ENCODE data around the gene SMIM14. TPM values are rescaled to one million over a fixed set of nuclear protein-coding genes. Genes with fewer than 3 reads are reported as not detected.
"Not testable (repeated sequence)": the region's sequence is repeated elsewhere in the genome, so short reads cannot be mapped to it uniquely, and the experiment has no call there.

SMIM14 gene
- total RNA-seq, 1 donor from 2014 or later, result 91.0 TPM

DNA sequence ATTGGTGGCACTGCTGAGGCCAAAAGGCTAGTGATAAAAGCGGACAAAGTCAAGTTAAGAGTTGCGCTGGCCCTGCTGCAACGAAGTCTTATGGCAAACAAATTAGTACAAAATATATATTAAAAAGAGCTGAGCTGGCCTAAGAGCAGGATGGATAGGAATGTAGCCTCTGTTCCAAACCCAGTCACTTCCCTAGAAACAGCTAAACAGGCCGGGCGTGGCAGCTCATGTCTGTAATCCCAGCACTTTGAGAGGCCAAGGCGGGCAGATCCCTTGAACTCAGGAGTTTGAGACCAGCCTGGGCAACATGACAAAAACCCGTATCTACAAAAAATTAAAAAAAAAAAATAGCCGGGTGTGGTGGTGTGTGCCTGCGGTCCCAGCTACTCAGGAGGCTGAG is 79.0 kb downstream of the SMIM14 start:
- H3K4me3 ChIP-seq, result no peak overlapping the region
- no peaks in the 10 kb centered on the region for H3K9me3 ChIP-seq (ENCODE audit: low read depth)
- H4K20me1 ChIP-seq (ENCODE audit: low read depth), result no peaks in the 10 kb centered on the region
- peaks cover 47% of the 10 kb centered on the region for H3F3A ChIP-seq (ENCODE audit: low read depth)
- H3K79me2 ChIP-seq (ENCODE audit: low read depth), result no peaks in the 10 kb centered on the region
- Mint-ChIP-seq H3K27ac (peak overlapping the region; percentile 44), H3K9me3 (no peaks in the 10 kb centered on the region), H3K4me1 (peaks cover 20% of the 10 kb centered on the region), H3K4me3 (no peak overlapping the region), H3K36me3 (peaks cover 7% of the 10 kb centered on the region), H3K27me3 (ENCODE audit: insufficient read depth, low read depth) (no peaks in the 10 kb centered on the region)
- H3K36me3 ChIP-seq, result no peaks in the 10 kb centered on the region
- no peak overlapping the region for H2AFZ ChIP-seq (replicated peaks)
- H3K9ac ChIP-seq, result no peak overlapping the region
- no peak overlapping the region for H3K4me2 ChIP-seq
- peaks cover 28% of the 10 kb centered on the region for H3K4me1 ChIP-seq
- H3K27me3 ChIP-seq, result no peaks in the 10 kb centered on the region
- peak overlapping the region; percentile 99 for H3K27ac ChIP-seq
- DNase-seq (ENCODE audit: low spot score), result no peak
- TF ChIP-seq EZH2phosphoT487 (IDR thresholded peaks at IDR 0.05), result no peak

DNA sequence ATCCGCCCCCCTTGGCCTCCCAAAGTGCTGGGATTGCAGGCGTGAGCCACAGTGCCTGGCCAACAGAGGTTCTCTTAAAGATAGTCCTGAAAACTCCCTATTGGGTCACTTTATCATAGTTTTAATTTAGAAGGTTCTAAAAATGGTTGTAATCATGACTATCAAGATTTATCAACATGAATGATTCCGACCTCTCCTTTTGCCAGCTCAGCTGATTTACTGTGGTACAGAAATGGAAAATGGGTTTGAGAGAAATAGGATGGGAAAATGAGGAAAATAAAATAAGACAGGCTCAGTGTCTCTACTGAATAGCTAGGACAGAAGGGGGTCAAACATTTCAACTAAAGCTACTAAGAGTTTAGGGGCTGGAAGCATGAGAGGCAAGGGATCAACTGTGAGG is 83.2 kb downstream of the SMIM14 start:
- TF ChIP-seq EZH2 (IDR thresholded peaks at IDR 0.05) (no peak), EZH2phosphoT487 (IDR thresholded peaks at IDR 0.05) (no peak)
- Histone ChIP-seq H3K9ac (no peak overlapping the region), H2AFZ (replicated peaks) (no peak overlapping the region), H3K4me2 (no peak overlapping the region), H3K27ac (peak overlapping the region; percentile 70), H3K9me3 (ENCODE audit: low read depth) (no peaks in the 10 kb centered on the region), H3K27me3 (no peaks in the 10 kb centered on the region), H3K36me3 (no peaks in the 10 kb centered on the region), H3K4me3 (no peak overlapping the region), H3F3A (ENCODE audit: low read depth) (peaks cover 41% of the 10 kb centered on the region), H3K4me1 (peaks cover 24% of the 10 kb centered on the region), H3K79me2 (ENCODE audit: low read depth) (no peaks in the 10 kb centered on the region), H4K20me1 (ENCODE audit: low read depth) (no peaks in the 10 kb centered on the region)
- no peak for DNase-seq (ENCODE audit: low spot score)
- Mint-ChIP-seq H3K9me3 (no peaks in the 10 kb centered on the region), H3K27ac (no peak overlapping the region), H3K27me3 (ENCODE audit: insufficient read depth, low read depth) (no peaks in the 10 kb centered on the region), H3K4me1 (peaks cover 15% of the 10 kb centered on the region), H3K4me3 (no peak overlapping the region), H3K36me3 (peaks cover 14% of the 10 kb centered on the region)

DNA sequence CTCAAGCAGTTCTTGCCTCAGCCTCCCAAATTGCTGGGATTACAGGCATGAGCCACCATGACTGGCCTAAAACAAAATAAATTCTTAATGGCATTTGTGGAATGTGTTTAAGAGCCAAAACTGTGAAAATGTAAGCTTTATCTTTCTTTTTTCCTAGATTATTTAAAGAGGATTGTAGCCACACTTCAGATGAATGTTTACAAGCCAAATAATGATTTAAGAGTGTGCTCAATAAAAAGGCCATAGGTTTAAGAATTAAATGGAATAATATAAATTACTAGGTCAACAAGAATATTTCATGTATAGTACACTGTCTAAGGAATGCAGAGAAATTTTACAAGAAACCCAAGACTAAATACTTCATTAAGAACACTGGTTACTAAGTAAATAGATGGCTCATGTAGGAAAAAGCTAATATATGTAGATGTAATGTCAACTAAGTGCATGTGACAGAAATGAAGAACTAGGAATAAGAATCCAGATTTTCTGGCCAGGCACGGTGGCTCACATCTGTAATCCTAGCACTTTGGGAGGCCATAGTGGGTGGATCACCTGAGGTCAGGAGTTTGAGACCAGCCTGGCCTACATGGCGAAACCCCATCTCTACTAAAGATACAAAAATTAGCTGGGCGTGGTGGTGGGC is 90.1 kb downstream of the SMIM14 start:
- no peaks in the 10 kb centered on the region for H3K36me3 ChIP-seq
- Mint-ChIP-seq H3K9me3 (no peaks in the 10 kb centered on the region), H3K4me3 (no peak overlapping the region), H3K27me3 (ENCODE audit: insufficient read depth, low read depth) (peaks cover 3% of the 10 kb centered on the region), H3K4me1 (no peaks in the 10 kb centered on the region), H3K27ac (no peak overlapping the region), H3K36me3 (peaks cover 5% of the 10 kb centered on the region)
- no peak overlapping the region for H3K4me3 ChIP-seq
- no peaks in the 10 kb centered on the region for H3K79me2 ChIP-seq (ENCODE audit: low read depth)
- H3F3A ChIP-seq (ENCODE audit: low read depth), result peaks cover 10% of the 10 kb centered on the region
- no peak overlapping the region for H3K27ac ChIP-seq
- no peak for DNase-seq (ENCODE audit: low spot score)
- H4K20me1 ChIP-seq (ENCODE audit: low read depth), result no peaks in the 10 kb centered on the region
- H3K4me2 ChIP-seq, result no peak overlapping the region
- H3K9me3 ChIP-seq (ENCODE audit: low read depth), result no peaks in the 10 kb centered on the region
- no peak overlapping the region for H2AFZ ChIP-seq (replicated peaks)
- peaks cover 6% of the 10 kb centered on the region for H3K4me1 ChIP-seq
- TF ChIP-seq EZH2 (IDR thresholded peaks at IDR 0.05) (no peak), EZH2phosphoT487 (IDR thresholded peaks at IDR 0.05) (no peak)
- TF ChIP-seq, protein P1, sequence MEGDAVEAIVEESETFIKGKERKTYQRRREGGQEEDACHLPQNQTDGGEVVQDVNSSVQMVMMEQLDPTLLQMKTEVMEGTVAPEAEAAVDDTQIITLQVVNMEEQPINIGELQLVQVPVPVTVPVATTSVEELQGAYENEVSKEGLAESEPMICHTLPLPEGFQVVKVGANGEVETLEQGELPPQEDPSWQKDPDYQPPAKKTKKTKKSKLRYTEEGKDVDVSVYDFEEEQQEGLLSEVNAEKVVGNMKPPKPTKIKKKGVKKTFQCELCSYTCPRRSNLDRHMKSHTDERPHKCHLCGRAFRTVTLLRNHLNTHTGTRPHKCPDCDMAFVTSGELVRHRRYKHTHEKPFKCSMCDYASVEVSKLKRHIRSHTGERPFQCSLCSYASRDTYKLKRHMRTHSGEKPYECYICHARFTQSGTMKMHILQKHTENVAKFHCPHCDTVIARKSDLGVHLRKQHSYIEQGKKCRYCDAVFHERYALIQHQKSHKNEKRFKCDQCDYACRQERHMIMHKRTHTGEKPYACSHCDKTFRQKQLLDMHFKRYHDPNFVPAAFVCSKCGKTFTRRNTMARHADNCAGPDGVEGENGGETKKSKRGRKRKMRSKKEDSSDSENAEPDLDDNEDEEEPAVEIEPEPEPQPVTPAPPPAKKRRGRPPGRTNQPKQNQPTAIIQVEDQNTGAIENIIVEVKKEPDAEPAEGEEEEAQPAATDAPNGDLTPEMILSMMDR (IDR thresholded peaks at IDR 0.05), result no peak
- no peaks in the 10 kb centered on the region for H3K27me3 ChIP-seq
- no peak overlapping the region for H3K9ac ChIP-seq

DNA sequence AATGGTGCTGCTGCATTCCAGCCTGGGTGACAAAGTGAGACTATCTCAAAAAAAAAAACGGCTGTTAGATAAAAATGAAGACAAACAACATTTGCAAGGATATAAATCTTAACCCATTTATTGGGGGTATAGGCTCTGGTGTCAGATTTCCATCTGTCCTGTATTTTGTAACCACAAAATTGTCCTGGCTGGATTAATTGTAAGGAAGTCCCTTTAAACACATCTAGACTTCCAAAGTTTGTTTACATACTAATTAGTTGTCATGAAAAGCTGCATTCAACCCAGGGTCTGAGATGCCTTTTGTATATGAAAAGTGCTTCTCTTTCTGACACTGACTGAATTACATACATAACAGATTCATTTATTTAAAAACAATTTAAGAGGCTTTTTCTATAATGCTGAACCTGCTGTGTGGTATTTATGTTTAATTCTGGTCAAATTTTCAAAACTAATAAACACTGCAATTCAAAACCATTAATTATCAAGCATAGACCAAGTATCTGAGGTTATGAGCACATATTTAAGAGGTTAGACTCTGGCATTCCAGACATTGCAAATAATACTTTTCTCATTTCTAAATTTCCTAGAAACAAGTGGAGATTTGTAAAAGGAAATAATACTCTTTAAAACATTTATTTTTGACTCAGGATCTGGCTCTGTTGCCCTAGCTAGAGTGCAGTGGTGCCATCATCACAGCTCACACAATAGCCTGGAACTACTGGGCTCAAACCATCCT is 93.9 kb downstream of the SMIM14 start:
- no peaks in the 10 kb centered on the region for H3K9me3 ChIP-seq (ENCODE audit: low read depth)
- Mint-ChIP-seq H3K27me3 (ENCODE audit: insufficient read depth, low read depth) (peaks cover 5% of the 10 kb centered on the region), H3K36me3 (no peaks in the 10 kb centered on the region), H3K4me1 (no peaks in the 10 kb centered on the region), H3K9me3 (no peaks in the 10 kb centered on the region), H3K4me3 (no peak overlapping the region), H3K27ac (no peak overlapping the region)
- no peaks in the 10 kb centered on the region for H3K27me3 ChIP-seq
- no peaks in the 10 kb centered on the region for H3K36me3 ChIP-seq
- H3K9ac ChIP-seq, result no peak overlapping the region
- no peaks in the 10 kb centered on the region for H3K79me2 ChIP-seq (ENCODE audit: low read depth)
- H3F3A ChIP-seq (ENCODE audit: low read depth), result peaks cover 10% of the 10 kb centered on the region
- DNase-seq (ENCODE audit: low spot score), result no peak
- H4K20me1 ChIP-seq (ENCODE audit: low read depth), result no peaks in the 10 kb centered on the region
- TF ChIP-seq EZH2 (IDR thresholded peaks at IDR 0.05) (no peak), EZH2phosphoT487 (IDR thresholded peaks at IDR 0.05) (no peak)
- TF ChIP-seq, protein P1 (IDR thresholded peaks at IDR 0.05), result no peak
- no peak overlapping the region for H2AFZ ChIP-seq (replicated peaks)
- no peak overlapping the region for H3K4me3 ChIP-seq
- H3K4me2 ChIP-seq, result no peak overlapping the region
- H3K27ac ChIP-seq, result peak overlapping the region; percentile 63
- H3K4me1 ChIP-seq, result peaks cover 17% of the 10 kb centered on the region

DNA sequence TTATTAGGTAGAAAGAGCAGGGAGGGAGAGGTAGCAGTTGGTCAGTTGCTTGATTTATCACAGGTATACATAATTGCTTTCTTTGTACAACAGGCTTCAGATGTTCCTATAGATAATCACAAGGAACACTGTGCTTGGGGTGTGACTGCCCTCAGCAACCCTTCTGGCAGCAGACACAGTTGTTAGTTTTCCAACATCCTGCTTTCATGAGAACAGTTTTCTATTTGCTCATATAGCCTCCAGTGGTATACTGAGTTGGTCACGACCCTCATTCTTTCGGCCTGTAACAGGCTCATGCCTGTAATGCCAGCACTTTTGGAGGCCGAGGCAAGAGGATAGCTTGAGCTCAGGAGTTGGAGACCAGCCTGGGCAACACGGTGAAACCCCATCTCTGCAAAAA is 94.6 kb downstream of the SMIM14 start:
- not testable (repeated sequence) for H3K36me3 Mint-ChIP-seq; H3K9me3 Mint-ChIP-seq; H3K27ac Mint-ChIP-seq; DNase-seq (ENCODE audit: low spot score); H3K79me2 ChIP-seq (ENCODE audit: low read depth); H3K9ac ChIP-seq; H3K27me3 Mint-ChIP-seq (ENCODE audit: insufficient read depth, low read depth); H3K4me1 Mint-ChIP-seq; H3K36me3 ChIP-seq; H3K4me3 Mint-ChIP-seq; H3K9me3 ChIP-seq (ENCODE audit: low read depth); H3K27me3 ChIP-seq; H3K4me3 ChIP-seq; H3K4me2 ChIP-seq; H4K20me1 ChIP-seq (ENCODE audit: low read depth); H2AFZ ChIP-seq (replicated peaks)
- peaks cover 17% of the 10 kb centered on the region for H3K4me1 ChIP-seq
- peak overlapping the region; percentile 63 for H3K27ac ChIP-seq
- peaks cover 10% of the 10 kb centered on the region for H3F3A ChIP-seq (ENCODE audit: low read depth)

Data from neural progenitor cell (in vitro differentiated cells).